Neural cell (in vitro differentiated cells): ENCODE data around the gene TAB2.

Experiments
- EP300 ChIP-seq: fragments of 450-650 bp; conservative IDR thresholded peaks from 2 replicates; pipeline ENCODE4 v1.6.1; 2014; ENCODE audit warnings: antibody characterized with exemption, mild to moderate bottlenecking, moderate library complexity; ENCODE audit not compliant: poor library complexity, severe bottlenecking
- EZH2 ChIP-seq: fragments of 200-600, 300-800 bp; shearing (Covaris generic), sonication (generic); IDR thresholded peaks from 2 replicates; pipeline ENCODE4 v1.6.1; 2014; ENCODE audit warnings: antibody characterized with exemption, low read length, borderline replicate concordance, mild to moderate bottlenecking; ENCODE audit not compliant: insufficient read depth, poor library complexity, severe bottlenecking
- SMC3 ChIP-seq: fragments of 450-650 bp; conservative IDR thresholded peaks from 2 replicates; pipeline ENCODE4 v1.6.1; 2014; ENCODE audit warnings: antibody characterized with exemption, mild to moderate bottlenecking, moderate library complexity; ENCODE audit not compliant: poor library complexity
- TAF1 ChIP-seq: IDR thresholded peaks from 2 replicates; pipeline ENCODE4 v1.6.1; 2012; ENCODE audit warnings: low read depth
- TF ChIP-seq, protein P1 (sequence below): fragments of 450-650 bp; IDR thresholded peaks from 2 replicates; pipeline ENCODE4 v1.5.1; 2014; ENCODE audit warnings: antibody characterized with exemption, mild to moderate bottlenecking, moderate library complexity; ENCODE audit not compliant: poor library complexity, severe bottlenecking
- TF ChIP-seq, protein P2 (sequence below): IDR thresholded peaks from 2 replicates; pipeline ENCODE4 v1.6.1; 2012; ENCODE audit warnings: borderline replicate concordance

DNA sequence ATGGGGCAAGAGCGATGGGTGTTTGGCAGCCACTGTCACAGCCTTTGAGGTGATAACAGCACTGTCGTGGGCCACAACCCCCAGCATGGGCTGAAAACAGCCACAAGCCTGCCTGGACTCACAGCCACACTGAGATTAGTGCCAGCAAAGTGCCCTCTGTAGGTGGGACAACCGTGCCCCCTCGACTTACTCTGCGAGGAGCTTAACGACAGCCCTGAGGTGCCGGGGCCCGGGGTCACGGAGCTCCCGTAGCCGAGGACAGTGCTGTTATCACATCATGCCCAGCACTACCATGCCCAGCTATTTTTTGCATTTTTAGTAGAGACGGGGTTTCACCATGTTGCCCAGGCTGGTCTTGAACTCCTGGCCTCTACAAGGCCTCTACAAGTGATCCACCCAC lies 119.1 kb downstream of the TAB2 start:
- TF ChIP-seq, protein P1, sequence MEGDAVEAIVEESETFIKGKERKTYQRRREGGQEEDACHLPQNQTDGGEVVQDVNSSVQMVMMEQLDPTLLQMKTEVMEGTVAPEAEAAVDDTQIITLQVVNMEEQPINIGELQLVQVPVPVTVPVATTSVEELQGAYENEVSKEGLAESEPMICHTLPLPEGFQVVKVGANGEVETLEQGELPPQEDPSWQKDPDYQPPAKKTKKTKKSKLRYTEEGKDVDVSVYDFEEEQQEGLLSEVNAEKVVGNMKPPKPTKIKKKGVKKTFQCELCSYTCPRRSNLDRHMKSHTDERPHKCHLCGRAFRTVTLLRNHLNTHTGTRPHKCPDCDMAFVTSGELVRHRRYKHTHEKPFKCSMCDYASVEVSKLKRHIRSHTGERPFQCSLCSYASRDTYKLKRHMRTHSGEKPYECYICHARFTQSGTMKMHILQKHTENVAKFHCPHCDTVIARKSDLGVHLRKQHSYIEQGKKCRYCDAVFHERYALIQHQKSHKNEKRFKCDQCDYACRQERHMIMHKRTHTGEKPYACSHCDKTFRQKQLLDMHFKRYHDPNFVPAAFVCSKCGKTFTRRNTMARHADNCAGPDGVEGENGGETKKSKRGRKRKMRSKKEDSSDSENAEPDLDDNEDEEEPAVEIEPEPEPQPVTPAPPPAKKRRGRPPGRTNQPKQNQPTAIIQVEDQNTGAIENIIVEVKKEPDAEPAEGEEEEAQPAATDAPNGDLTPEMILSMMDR: no peak
- no peak for TF ChIP-seq EP300
- TF ChIP-seq EZH2: no peak
- TF ChIP-seq, protein P2, sequence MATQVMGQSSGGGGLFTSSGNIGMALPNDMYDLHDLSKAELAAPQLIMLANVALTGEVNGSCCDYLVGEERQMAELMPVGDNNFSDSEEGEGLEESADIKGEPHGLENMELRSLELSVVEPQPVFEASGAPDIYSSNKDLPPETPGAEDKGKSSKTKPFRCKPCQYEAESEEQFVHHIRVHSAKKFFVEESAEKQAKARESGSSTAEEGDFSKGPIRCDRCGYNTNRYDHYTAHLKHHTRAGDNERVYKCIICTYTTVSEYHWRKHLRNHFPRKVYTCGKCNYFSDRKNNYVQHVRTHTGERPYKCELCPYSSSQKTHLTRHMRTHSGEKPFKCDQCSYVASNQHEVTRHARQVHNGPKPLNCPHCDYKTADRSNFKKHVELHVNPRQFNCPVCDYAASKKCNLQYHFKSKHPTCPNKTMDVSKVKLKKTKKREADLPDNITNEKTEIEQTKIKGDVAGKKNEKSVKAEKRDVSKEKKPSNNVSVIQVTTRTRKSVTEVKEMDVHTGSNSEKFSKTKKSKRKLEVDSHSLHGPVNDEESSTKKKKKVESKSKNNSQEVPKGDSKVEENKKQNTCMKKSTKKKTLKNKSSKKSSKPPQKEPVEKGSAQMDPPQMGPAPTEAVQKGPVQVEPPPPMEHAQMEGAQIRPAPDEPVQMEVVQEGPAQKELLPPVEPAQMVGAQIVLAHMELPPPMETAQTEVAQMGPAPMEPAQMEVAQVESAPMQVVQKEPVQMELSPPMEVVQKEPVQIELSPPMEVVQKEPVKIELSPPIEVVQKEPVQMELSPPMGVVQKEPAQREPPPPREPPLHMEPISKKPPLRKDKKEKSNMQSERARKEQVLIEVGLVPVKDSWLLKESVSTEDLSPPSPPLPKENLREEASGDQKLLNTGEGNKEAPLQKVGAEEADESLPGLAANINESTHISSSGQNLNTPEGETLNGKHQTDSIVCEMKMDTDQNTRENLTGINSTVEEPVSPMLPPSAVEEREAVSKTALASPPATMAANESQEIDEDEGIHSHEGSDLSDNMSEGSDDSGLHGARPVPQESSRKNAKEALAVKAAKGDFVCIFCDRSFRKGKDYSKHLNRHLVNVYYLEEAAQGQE: no peak
- TF ChIP-seq TAF1: no peak
- TF ChIP-seq SMC3: no peak
